Suppressor macrophage (primary cell): Measurements from ENCODE around the gene TNNI2.

ENCODE experiments used
- DNase-seq, 4 experiments: peaks; one replicate each; pipeline ENCODE4 v3.0.0-alpha.2; 2020 to 2022

Gene TNNI2

DNA sequence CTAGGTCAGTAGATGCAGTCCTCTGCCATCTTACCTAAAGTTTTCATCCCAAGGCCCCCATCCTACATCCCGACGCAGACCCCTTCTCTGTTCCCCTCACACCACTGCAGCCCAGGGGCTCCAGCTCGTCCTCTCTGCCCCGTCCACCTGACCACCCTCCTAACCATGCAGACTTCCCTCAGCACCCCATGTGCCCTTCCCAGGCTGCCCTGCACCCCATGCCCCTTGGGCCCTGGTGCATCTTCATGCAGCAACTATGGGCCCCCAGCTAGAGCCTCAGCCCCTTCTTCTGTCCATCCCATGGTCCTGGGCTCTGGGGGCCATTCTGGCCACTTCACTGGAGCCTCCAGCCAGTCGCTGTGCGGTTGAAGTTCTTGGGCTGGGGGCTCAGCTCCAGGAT lies 50.0 kb downstream of the TNNI2 start:
- DNase-seq, result no peak

GRCh38 chr11:1889224-1889930 lies 50.6 kb downstream of the TNNI2 start:
- DNase-seq, result peak in 2 of 4 experiments; percentile 42 to 50

DNA sequence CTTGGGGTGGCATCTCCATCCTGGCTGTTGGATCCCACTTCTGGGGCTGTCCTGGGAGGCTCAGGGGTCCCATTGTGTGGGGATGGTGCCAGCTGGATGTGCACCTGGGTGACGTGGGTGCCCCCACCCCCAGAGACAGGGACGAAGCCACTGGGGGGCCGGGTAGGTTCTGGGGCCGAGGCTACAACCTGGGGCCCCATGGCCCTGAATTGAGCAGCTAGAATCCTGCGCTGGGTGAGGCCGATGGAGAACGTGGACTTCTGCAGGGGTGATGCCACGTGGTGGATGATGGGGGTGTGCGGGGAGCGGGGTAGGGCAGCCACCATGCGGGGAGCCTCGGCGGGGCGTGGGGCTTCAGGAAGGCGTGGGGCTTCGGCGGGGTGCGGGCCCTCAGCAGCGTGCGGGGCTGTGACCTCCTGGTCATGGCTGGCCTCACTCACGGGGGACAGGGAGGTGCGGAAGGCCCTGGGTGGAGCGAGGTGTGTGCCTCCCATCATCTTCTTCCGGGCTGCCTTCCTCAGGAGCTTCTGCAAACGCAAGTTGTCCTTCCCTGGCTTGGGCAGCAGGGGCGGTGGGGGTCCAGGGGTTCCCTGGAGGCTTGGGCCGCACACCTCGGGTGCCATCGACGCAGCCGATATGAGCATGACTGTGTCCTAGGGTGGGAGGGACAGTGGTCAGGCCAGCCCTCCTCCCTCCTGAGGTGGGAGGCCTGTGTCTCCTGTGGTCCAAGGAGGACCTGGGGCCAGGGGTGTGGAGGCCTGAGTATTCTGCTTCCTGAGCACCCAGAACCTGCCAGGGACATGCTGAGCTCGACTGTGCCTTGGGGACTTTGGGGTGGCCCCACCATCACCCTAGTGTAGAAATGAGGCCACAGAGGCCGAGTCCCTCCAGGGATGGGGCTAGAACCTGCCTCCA lies 51.4 kb downstream of the TNNI2 start:
- no peak for DNase-seq
